HEK293T (cell line): Measurements from ENCODE around the gene LIN28B.

ENCODE experiments used
- CTCF ChIA-PET: fragments of 350-600 bp; formaldehyde crosslinking; extraction: SDS; loops from one replicate; lab custom pipeline; 2021; ENCODE audit warnings: antibody characterized with exemption, inconsistent platforms; lab: Yijun Ruan, JAX
- POLR2A ChIA-PET: fragments of 350-600 bp; formaldehyde crosslinking; extraction: SDS; loops from one replicate; lab custom pipeline; 2020; ENCODE audit warnings: antibody characterized with exemption, inconsistent platforms; lab: Yijun Ruan, JAX
- DNase-seq: peaks from one replicate; pipeline ENCODE4 v3.0.0; 2012; ENCODE audit warnings: mixed read lengths; ENCODE audit errors: extremely low spot score
- ARNT ChIP-seq: fragments of 450-650 bp; IDR thresholded peaks from 2 replicates; pipeline ENCODE4 v1.6.1; 2017; ENCODE audit warnings: mild to moderate bottlenecking
- BHLHE40 ChIP-seq: fragments of 450-650 bp; IDR thresholded peaks from 2 replicates; pipeline ENCODE4 v1.6.1; 2016; ENCODE audit warnings: mild to moderate bottlenecking, moderate library complexity, borderline replicate concordance
- CTBP1 ChIP-seq: fragments of 450-650 bp; IDR thresholded peaks from 2 replicates; pipeline ENCODE4 v1.6.1; 2016; ENCODE audit warnings: borderline replicate concordance
- ELF4 ChIP-seq: fragments of 450-650 bp; IDR thresholded peaks from 2 replicates; pipeline ENCODE4 v1.6.1; 2017; ENCODE audit warnings: antibody characterized with exemption
- FOXA1 ChIP-seq: fragments of 450-650 bp; IDR thresholded peaks from 2 replicates; pipeline ENCODE4 v1.6.1; 2016; ENCODE audit warnings: mild to moderate bottlenecking
- FOXK2 ChIP-seq: fragments of 450-650 bp; IDR thresholded peaks from 2 replicates; pipeline ENCODE4 v1.6.1; 2016; ENCODE audit warnings: mild to moderate bottlenecking
- FOXM1 ChIP-seq: fragments of 450-650 bp; IDR thresholded peaks from 2 replicates; pipeline ENCODE4 v1.6.1; 2017; ENCODE audit warnings: mild to moderate bottlenecking, borderline replicate concordance
- HDGF ChIP-seq: fragments of 450-650 bp; IDR thresholded peaks from 2 replicates; pipeline ENCODE4 v1.6.1; 2017; ENCODE audit warnings: antibody characterized with exemption, borderline replicate concordance
- L3MBTL2 ChIP-seq: fragments of 450-650 bp; conservative IDR thresholded peaks from 2 replicates; pipeline ENCODE4 v1.6.1; 2016; ENCODE audit warnings: mild to moderate bottlenecking
- LEF1 ChIP-seq: fragments of 450-650 bp; IDR thresholded peaks from 2 replicates; pipeline ENCODE4 v1.6.1; 2017; ENCODE audit warnings: mild to moderate bottlenecking, borderline replicate concordance
- NFRKB ChIP-seq: fragments of 450-650 bp; IDR thresholded peaks from 2 replicates; pipeline ENCODE4 v1.6.1; 2016; ENCODE audit warnings: mild to moderate bottlenecking, moderate library complexity
- SP1 ChIP-seq: fragments of 450-650 bp; IDR thresholded peaks from 2 replicates; pipeline ENCODE4 v1.6.1; 2017
- SUZ12 ChIP-seq: fragments of 450-650 bp; IDR thresholded peaks from 2 replicates; pipeline ENCODE4 v1.6.1; 2016; ENCODE audit warnings: mild to moderate bottlenecking
- TARDBP ChIP-seq: fragments of 450-650 bp; IDR thresholded peaks from 2 replicates; pipeline ENCODE4 v1.6.1; 2016
- ZNF384 ChIP-seq: fragments of 450-650 bp; IDR thresholded peaks from 2 replicates; pipeline ENCODE4 v1.6.1; 2016
- TF ChIP-seq, protein P1 (sequence below): fragments of 450-650 bp; IDR thresholded peaks from 2 replicates; pipeline ENCODE4 v1.6.1; 2016

The LIN28B gene

DNA sequence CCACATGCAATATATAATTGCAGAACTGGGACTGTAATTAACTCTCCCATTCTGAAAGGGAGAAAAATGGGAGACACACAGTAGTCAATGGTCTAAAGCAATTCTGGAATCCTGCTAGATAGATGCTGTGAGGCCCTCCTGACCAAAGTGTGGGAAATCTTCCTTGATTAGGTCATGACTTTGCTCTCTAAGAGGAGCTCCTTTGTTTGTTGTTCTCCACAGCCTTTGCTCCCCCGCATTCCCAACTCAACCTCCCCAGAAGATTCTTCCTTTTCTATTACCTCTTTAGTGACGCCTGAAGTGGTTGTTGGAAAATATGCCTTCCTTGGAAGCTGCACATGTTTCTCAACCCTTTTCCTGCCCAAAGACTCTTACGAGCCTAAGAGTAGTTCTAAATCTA lies 28.8 kb upstream of the LIN28B start:
- CTCF ChIA-PET: interaction anchor here (0.5 to 0.9 kb wide), 2 partner anchors 73 to 138 kb away, joined by 3 read pairs; no protein-coding TSS in a partner anchor
- POLR2A ChIA-PET: no interaction called here
- TF ChIP-seq CTBP1 (no peak), TARDBP (no peak), LEF1 (no peak), NFRKB (no peak), FOXK2 (no peak), ELF4 (no peak), ZNF384 (no peak), FOXM1 (no peak), ARNT (no peak), FOXA1 (no peak), L3MBTL2 (no peak), SP1 (no peak)
- TF ChIP-seq, protein P1, sequence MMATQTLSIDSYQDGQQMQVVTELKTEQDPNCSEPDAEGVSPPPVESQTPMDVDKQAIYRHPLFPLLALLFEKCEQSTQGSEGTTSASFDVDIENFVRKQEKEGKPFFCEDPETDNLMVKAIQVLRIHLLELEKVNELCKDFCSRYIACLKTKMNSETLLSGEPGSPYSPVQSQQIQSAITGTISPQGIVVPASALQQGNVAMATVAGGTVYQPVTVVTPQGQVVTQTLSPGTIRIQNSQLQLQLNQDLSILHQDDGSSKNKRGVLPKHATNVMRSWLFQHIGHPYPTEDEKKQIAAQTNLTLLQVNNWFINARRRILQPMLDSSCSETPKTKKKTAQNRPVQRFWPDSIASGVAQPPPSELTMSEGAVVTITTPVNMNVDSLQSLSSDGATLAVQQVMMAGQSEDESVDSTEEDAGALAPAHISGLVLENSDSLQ: no peak
- DNase-seq: no peak

DNA sequence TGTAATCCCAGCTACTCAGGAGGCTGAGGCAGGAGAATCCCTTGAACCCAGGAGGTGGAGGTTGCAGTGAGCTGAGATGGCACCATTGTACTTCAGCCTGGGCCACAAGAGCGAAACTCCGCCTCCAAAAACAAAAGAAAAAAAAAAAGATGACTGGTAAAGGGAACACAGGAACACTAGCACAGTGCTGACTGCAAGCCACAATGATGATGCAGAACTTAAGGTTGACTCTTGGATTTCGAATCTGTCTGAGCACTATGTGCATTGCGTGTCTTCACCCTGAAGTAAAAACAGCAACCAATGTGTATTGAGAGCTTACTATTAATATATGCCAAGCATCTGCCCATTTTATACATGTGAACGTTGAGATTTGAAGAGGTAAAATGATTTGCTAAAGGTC lies 27.6 kb upstream of the LIN28B start:
- CTCF ChIA-PET: no interaction called here
- POLR2A ChIA-PET: no interaction called here
- TF ChIP-seq SP1 (no peak), CTBP1 (no peak), SUZ12 (no peak), TARDBP (no peak), NFRKB (no peak), FOXA1 (no peak), ELF4 (no peak), BHLHE40 (no peak), LEF1 (no peak), L3MBTL2 (no peak), ARNT (no peak), FOXM1 (no peak), HDGF (no peak), FOXK2 (no peak), ZNF384 (no peak)
- TF ChIP-seq, protein P1: no peak
- DNase-seq: no peak

DNA sequence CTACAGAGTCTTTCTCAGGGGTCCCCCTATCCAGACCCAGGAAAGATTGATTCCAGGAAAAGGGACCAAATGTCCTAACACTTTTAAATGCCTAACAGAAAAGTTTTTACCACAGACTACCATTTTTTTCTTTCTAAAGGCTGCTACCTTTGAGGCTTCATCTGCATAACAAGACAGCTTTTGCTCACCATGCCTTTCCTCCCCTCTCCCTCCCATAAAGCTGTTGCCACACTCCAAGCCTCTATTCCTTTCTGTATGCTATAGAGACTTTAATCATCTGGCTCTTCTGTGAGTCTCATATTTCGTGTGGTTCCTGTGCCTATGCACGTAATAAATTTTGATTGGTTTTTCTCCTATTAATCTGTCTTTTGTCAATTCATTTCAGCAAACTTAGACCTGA lies 26.0 kb upstream of the LIN28B start:
- POLR2A ChIA-PET: no interaction called here
- CTCF ChIA-PET: no interaction called here
- TF ChIP-seq FOXA1 (no peak), L3MBTL2 (no peak), SUZ12 (no peak), ARNT (no peak), NFRKB (no peak), FOXM1 (no peak), CTBP1 (no peak), TARDBP (no peak), HDGF (no peak), ZNF384 (no peak), LEF1 (no peak), BHLHE40 (no peak)
- DNase-seq: no peak

DNA sequence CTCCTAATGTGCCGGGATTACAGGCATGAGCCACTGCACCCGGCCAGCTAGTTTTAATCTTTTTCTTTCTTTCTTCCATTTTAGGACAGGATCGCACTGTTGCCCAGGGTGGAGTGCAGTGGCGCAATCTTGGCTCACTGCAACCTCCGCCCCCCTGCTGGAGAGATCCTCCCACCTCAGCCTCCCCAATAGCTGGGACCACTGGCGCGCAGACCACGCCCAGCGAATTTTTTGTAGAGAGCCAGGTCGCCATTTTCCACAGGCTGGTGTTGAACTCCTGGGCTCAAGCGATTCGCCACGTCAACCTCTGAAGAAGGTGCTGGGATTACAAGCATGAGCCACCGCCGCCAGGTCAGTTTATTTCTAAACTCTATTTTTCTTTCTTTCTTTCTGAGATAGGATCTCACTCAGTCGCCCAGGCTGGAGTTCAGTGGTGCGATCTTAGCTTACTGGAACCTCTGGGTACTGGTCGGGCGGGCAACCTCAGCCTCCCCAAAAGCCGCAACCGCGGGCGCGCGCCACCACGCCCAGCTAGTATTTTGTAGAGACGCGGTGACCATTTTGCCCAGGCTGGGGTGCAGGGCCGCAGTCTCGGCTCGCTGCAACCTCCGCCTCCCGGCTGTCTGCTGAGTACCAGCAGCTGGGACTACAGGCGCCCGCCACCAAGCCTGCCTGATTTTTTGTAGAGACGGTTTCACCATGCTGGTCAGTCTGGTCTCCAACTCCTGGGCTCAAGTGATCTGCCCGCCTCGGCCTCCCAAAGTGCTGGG lies 20.0 kb upstream of the LIN28B start:
- ChIA-PET CTCF (no interaction called here), POLR2A (no interaction called here)
- no peak for DNase-seq
- TF ChIP-seq FOXA1 (no peak), SUZ12 (no peak), L3MBTL2 (no peak), FOXM1 (no peak), BHLHE40 (no peak), LEF1 (no peak), CTBP1 (no peak), HDGF (no peak)
- TF ChIP-seq, protein P1: no peak

DNA sequence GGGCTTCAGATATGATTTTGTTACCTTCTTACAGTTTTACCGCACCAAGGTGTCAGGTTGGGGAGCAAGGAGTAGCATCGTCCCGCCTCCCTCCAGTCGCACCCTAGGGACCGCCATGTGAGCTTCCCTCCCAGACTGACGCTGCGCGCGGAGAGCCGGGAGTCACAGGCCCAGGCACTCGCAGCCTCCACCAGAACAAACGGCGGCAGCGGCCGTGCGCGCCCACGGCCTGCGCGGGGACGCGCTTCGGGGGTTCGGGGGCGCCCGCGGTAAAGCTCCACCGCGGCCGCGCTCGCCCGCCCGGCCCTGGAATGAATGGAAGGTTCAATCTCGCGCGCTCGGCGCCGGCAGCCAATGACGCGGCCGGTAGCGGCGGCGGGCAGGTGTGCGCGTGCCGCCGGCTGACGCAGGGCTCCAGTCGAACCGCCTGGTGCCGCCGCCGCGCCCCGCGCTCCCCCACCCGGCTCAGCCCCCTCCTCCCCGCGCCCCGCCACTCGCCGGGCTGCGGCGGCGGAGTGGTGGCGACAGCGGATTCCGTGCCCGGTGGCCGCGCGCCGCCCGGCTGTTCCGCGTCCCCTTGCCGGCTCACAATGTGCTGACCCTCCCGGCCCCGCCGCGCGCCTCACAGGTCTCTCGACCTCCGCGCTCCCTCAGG lies 16.5 kb upstream of the LIN28B start:
- ChIA-PET CTCF (no interaction called here), POLR2A (no interaction called here)
- no peak for TF ChIP-seq ELF4
- TF ChIP-seq FOXK2: no peak
- no peak for TF ChIP-seq L3MBTL2
- TF ChIP-seq SP1: no peak
- no peak for DNase-seq
